A549 (cell line): ENCODE measurements around the gene CYB561D2.

Experiments
- CEBPB ChIP-seq, 2 experiments: fragments of >200 bp in 1 of 2; sonication (Bioruptor Twin) in 1 of 2; formaldehyde crosslinking in 1 of 2; IDR thresholded peaks; 2 replicates each; pipeline ENCODE4 v1.6.1; 2012 to 2016
- CTCF ChIP-seq: fragments of >200 bp; sonication (Bioruptor Twin); formaldehyde crosslinking; IDR thresholded peaks from 3 replicates; pipeline ENCODE4 v1.5.1; 2016
- E2F6 ChIP-seq: IDR thresholded peaks from 2 replicates; pipeline ENCODE4 v1.6.1; 2012; ENCODE audit warnings: low read depth, borderline replicate concordance
- HOXB5 ChIP-seq: fragments of 250-450 bp; sonication (Bioruptor Pico); IDR thresholded peaks from 2 replicates; pipeline ENCODE4 v1.5.0; 2020; ENCODE audit warnings: mild to moderate bottlenecking, moderate library complexity
- POLR2A ChIP-seq: IDR thresholded peaks from 2 replicates; pipeline ENCODE4 v1.6.1; 2012; ENCODE audit warnings: mild to moderate bottlenecking, low read length
- RCOR1 ChIP-seq: fragments of 150-350 bp; IDR thresholded peaks from 2 replicates; pipeline ENCODE4 v1.6.1; 2014; ENCODE audit warnings: antibody characterized with exemption, low read length, low read depth

- TF ChIP-seq POLR2A = no peak
- no peak for TF ChIP-seq CTCF
- TF ChIP-seq RCOR1 = no peak
- TF ChIP-seq E2F6 = no peak
- TF ChIP-seq HOXB5 = no peak
- no peak for TF ChIP-seq CEBPB (IDR thresholded peaks at IDR 0.05)
Observed at GRCh38 chr3:50341537-50341936, 9.1 kb upstream of the CYB561D2 start.
